H4 (cell line): ENCODE data around the gene HUNK. TPM values are rescaled to one million over a fixed set of nuclear protein-coding genes. Genes with fewer than 3 reads are reported as not detected.

Source experiments
- DNase-seq: peaks from one replicate; pipeline ENCODE4 v3.0.0-alpha.2; 2015; ENCODE audit warnings: low spot score
- total RNA-seq: library from RNA; depleted of rRNA; stranded (reverse); fragments of >200 nt; shearing (Covaris generic); gene quantifications from 2 replicates; pipeline ENCODE4 v1.2.3, GENCODE V29; 2014; rRNA removed

HUNK gene
- total RNA-seq, 1 experiment from 2014 or later, result 1.9 TPM

DNA sequence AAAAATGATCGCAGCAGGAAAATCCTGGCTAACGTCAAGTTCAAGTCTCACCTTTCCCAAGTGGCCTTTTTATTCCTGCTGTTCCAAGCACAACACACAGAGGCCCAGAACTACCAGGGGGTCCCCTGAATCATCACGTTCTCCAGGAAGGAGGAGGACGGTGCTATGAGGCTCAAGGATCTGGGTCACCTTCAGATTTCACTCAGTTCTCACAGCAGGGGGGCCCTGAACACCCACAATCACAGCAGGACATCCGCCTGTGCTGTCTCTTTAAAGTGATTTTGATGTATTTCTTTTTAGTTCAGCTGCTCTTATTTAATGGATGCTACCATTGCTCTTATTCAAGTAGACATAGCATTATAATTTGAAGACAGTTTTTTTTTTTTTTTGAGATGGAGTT, 173.4 kb downstream of the HUNK start:
- no peak for DNase-seq

DNA sequence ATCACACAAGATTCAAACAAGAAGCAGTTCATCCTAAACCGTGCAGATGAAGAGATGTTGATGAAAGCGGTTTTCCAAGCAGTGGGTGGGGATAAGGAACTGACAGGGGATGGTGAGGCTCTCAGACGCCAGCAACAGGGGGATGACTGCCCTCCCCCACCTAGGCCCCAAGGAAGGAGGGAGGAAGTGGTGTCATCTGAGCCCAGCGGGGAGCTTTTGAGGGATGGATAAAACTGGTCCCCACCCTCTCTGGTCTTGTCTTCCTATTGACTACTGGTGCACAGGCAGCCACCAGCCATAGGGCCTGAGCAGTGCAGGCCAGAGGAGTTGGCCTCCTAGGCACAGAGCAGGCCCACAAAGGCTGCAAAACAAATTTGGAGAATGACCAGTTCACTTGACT, 175.5 kb downstream of the HUNK start:
- DNase-seq, result no peak

Other genes starting within 250 kb of the HUNK start
- gene SOD1, start 213.3 kb upstream of the HUNK start, total RNA-seq, result 769 and 782 TPM in 2 replicates
- 1.6 and 3.1 TPM in 2 replicates for gene SCAF4, start 140.9 kb upstream of the HUNK start, total RNA-seq